Naive thymus-derived CD4-positive, alpha-beta T cell (primary cell): Measurements from ENCODE around the gene SRSF6. TPM values are rescaled to one million over a fixed set of nuclear protein-coding genes. Genes with fewer than 3 reads are reported as not detected.
A peak's percentile ranks its signal among the peaks of the same experiment; 100 is the strongest.
"Not testable (repeated sequence)": the region's sequence is repeated elsewhere in the genome, so short reads cannot be mapped to it uniquely, and the experiment has no call there.

Experiments
- ATAC-seq: fragments of 150-1000 bp; cut with Tn5 transposase; 2 replicates; pipeline ENCODE4 v1.10.0; 2021; ENCODE audit warnings: mild to moderate bottlenecking, moderate library complexity
- CTCF ChIA-PET: fragments of 350-600 bp; sonication (Branson Sonifier 250); formaldehyde crosslinking; loops from one replicate; lab custom pipeline; 2021; ENCODE audit warnings: antibody characterized with exemption; lab: Charles Lee
- POLR2A ChIA-PET: fragments of 350-600 bp; sonication (Branson Sonifier 250); formaldehyde crosslinking; loops from one replicate; lab custom pipeline; 2021; ENCODE audit warnings: antibody characterized with exemption, inconsistent platforms; lab: Charles Lee
- DNase-seq, 9 donors: peaks; one replicate each; pipeline versions ENCODE4 v3.0.0 to v3.0.0-alpha.2; 2020 to 2022; ENCODE audit warnings: mixed read lengths in 1 of 9
- H3K27ac ChIP-seq: one replicate; pipeline ENCODE4 v1.7.0; 2013; ENCODE audit warnings: mild to moderate bottlenecking, low read depth, low read length, moderate library complexity
- H3K27me3 ChIP-seq, 2 donors: one replicate each; pipeline ENCODE4 v1.7.0; 2013; ENCODE audit warnings: low read length in 2 of 2, mild to moderate bottlenecking in 2 of 2, moderate library complexity in 2 of 2; ENCODE audit not compliant: control insufficient read depth in 2 of 2, insufficient read depth in 2 of 2
- H3K36me3 ChIP-seq, 3 experiments: 1 replicate in 2 of 3; 2 replicates in 1 of 3; pipeline ENCODE4 v1.7.0; 2013; ENCODE audit warnings: low read length in 3 of 3, mild to moderate bottlenecking in 3 of 3, moderate library complexity in 1 of 3; ENCODE audit not compliant: insufficient read depth in 3 of 3, control insufficient read depth in 2 of 3
- H3K4me1 ChIP-seq, 2 donors: one replicate each; pipeline ENCODE4 v1.7.0; 2013; ENCODE audit warnings: low read length in 2 of 2, mild to moderate bottlenecking in 2 of 2, moderate library complexity in 1 of 2; ENCODE audit not compliant: control insufficient read depth in 2 of 2, insufficient read depth in 2 of 2
- H3K4me3 ChIP-seq: 2 replicates; pipeline ENCODE4 v1.7.0; 2013; ENCODE audit warnings: mild to moderate bottlenecking, low read length
- H3K9me3 ChIP-seq, 3 experiments: 1 replicate in 2 of 3; 2 replicates in 1 of 3; pipeline ENCODE4 v1.7.0; 2013; ENCODE audit warnings: low read length in 3 of 3; ENCODE audit not compliant: control insufficient read depth in 2 of 3
- H3K27ac Mint-ChIP-seq, 9 donors: one replicate each; pipeline ENCODE4 v1.8.0; 2020 to 2022; ENCODE audit warnings: mixed read lengths in 9 of 9, mild to moderate bottlenecking in 8 of 9, moderate library complexity in 5 of 9, inconsistent platforms in 2 of 9
- H3K27me3 Mint-ChIP-seq, 5 donors: one replicate each; pipeline ENCODE4 v1.8.0; 2021 to 2022; ENCODE audit warnings: mixed read lengths in 5 of 5, mild to moderate bottlenecking in 1 of 5
- H3K36me3 Mint-ChIP-seq, 5 donors: one replicate each; pipeline ENCODE4 v1.8.0; 2020 to 2022; ENCODE audit warnings: mixed read lengths in 5 of 5, mild to moderate bottlenecking in 3 of 5, inconsistent platforms in 1 of 5
- H3K4me1 Mint-ChIP-seq, 7 donors: one replicate each; pipeline ENCODE4 v1.8.0; 2020 to 2022; ENCODE audit warnings: mixed read lengths in 7 of 7, mild to moderate bottlenecking in 3 of 7, inconsistent platforms in 1 of 7
- H3K4me3 Mint-ChIP-seq, 10 donors: one replicate each; pipeline ENCODE4 v1.8.0; 2020 to 2022; ENCODE audit warnings: mild to moderate bottlenecking in 10 of 10, mixed read lengths in 10 of 10, moderate library complexity in 6 of 10, inconsistent platforms in 2 of 10
- H3K9me3 Mint-ChIP-seq, 11 donors: one replicate each; pipeline ENCODE4 v1.8.0; 2020 to 2022; ENCODE audit warnings: mixed read lengths in 11 of 11, mild to moderate bottlenecking in 4 of 11, inconsistent platforms in 1 of 11, moderate library complexity in 1 of 11
- intact Hi-C, 2 donors: fragments of 100-400 bp; cut with micrococcal nuclease; formaldehyde crosslinking; loops; one replicate each; pipeline ENCODE4 v1.15.1; 2023
- polyA plus RNA-seq, 2 donors: library from polyadenylated mRNA; unstranded; fragments of 300-500 nt; fragmentation: Illumina TruSeq; gene quantifications; one replicate each; pipeline ENCODE4 v1.2.3, GENCODE V29; 2021
- total RNA-seq, 6 experiments: library from RNA in 5 of 6; stranded (reverse) in 5 of 6; gene quantifications; 1 replicate in 5 of 6; 2 replicates in 1 of 6; pipeline ENCODE4 v1.2.3 and lab custom pipeline; 2021 to 2026

SRSF6 gene
- total and polyA plus RNA-seq, 7 experiments from 2014 or later, result 46.6 to 291 (median 234) TPM

- Histone ChIP-seq H3K4me1 (no peaks in the 10 kb centered on the region), H3K36me3 (no peaks in the 10 kb centered on the region), H3K27ac (no peak overlapping the region), H3K4me3 (no peak overlapping the region), H3K9me3 (no peaks in the 10 kb centered on the region), H3K27me3 (no peaks in the 10 kb centered on the region)
- H3K27me3 Mint-ChIP-seq, result peaks cover 7 to 28% (median 19%) of the 10 kb centered on the region in 5 donors
- no peaks in the 10 kb centered on the region for H3K36me3 Mint-ChIP-seq
- H3K4me3 Mint-ChIP-seq, result no peak overlapping the region
- ChIA-PET CTCF (no interaction called here), POLR2A (no interaction called here)
- H3K27ac Mint-ChIP-seq, result no peak overlapping the region
- ATAC-seq (no peak), DNase-seq (no peak)
- intact Hi-C loops, result no loop called here
- no peaks in the 10 kb centered on the region for H3K9me3 Mint-ChIP-seq
- H3K4me1 Mint-ChIP-seq, result peaks cover 0 to 8% (median 4%) of the 10 kb centered on the region in 7 donors
Measured at GRCh38 chr20:43446361-43446879, 11.3 kb upstream of the SRSF6 start.

- DNase-seq, H3K4me3 ChIP-seq, H3K4me3 Mint-ChIP-seq, H3K9me3 ChIP-seq, H3K9me3 Mint-ChIP-seq, H3K27me3 ChIP-seq, ATAC-seq, H3K36me3 ChIP-seq, H3K36me3 Mint-ChIP-seq, H3K27ac ChIP-seq, H3K4me1 Mint-ChIP-seq, H3K4me1 ChIP-seq: not testable (repeated sequence)
- CTCF ChIA-PET, result interaction anchor here (2.4 kb wide), 1 partner anchor 244 kb away, joined by 6 read pairs; no protein-coding TSS in a partner anchor
- intact Hi-C loops, result loop anchor here in 1 of 2 donors (2.0 kb wide), 1 partner anchor 142 kb away; the partner anchor contains the start of gene IFT52
- POLR2A ChIA-PET, result interaction anchor here (1.4 kb wide), 1 partner anchor 10 kb away, joined by 6 read pairs; the partner anchor contains the start of gene SRSF6
- Mint-ChIP-seq H3K27me3 (peaks cover 8 to 30% (median 22%) of the 10 kb centered on the region in 5 donors), H3K27ac (peak overlapping the region in 1 of 9 donors; percentile 33)
Measured at GRCh38 chr20:43448431-43448747, 9.3 kb upstream of the SRSF6 start.

GRCh38 chr20:43448748-43449535, 8.8 kb upstream of the SRSF6 start:
- H3K27ac Mint-ChIP-seq, result no peak overlapping the region
- H3K27me3 ChIP-seq, result no peaks in the 10 kb centered on the region
- no peaks in the 10 kb centered on the region for H3K9me3 Mint-ChIP-seq

GRCh38 chr20:43450841-43451799, 6.6 kb upstream of the SRSF6 start:
- intact Hi-C loops, result loop anchor here in 1 of 2 donors (10.0 kb wide), 1 partner anchor 474 kb away; no protein-coding TSS in a partner anchor
- Mint-ChIP-seq H3K9me3 (no peaks in the 10 kb centered on the region), H3K27me3 (peaks cover 8 to 40% (median 22%) of the 10 kb centered on the region in 5 donors), H3K4me1 (peaks cover 0 to 8% (median 4%) of the 10 kb centered on the region in 7 donors), H3K27ac (no peak overlapping the region), H3K36me3 (no peaks in the 10 kb centered on the region), H3K4me3 (no peak overlapping the region)
- CTCF ChIA-PET, result interaction anchor here (0.6 to 2.4 kb wide), 4 partner anchors 10 to 476 kb away, joined by 4 to 6 read pairs (median 4); no protein-coding TSS in a partner anchor
- Histone ChIP-seq H3K4me1 (no peaks in the 10 kb centered on the region), H3K27ac (no peak overlapping the region), H3K9me3 (no peaks in the 10 kb centered on the region), H3K4me3 (no peak overlapping the region), H3K36me3 (no peaks in the 10 kb centered on the region), H3K27me3 (no peaks in the 10 kb centered on the region)
- POLR2A ChIA-PET, result no interaction called here
- ATAC-seq (no peak), DNase-seq (no peak)

More at GRCh38 chr20:43448748-43449535, 8.8 kb upstream of the SRSF6 start:
- Mint-ChIP-seq H3K4me1 (peaks cover 0 to 8% (median 4%) of the 10 kb centered on the region in 7 donors), H3K4me3 (peak overlapping the region in 1 of 10 donors; percentile 21), H3K27me3 (peaks cover 8 to 35% (median 22%) of the 10 kb centered on the region in 5 donors), H3K36me3 (no peaks in the 10 kb centered on the region)
- Histone ChIP-seq H3K9me3 (no peaks in the 10 kb centered on the region), H3K27ac (no peak overlapping the region), H3K36me3 (no peaks in the 10 kb centered on the region), H3K4me3 (no peak overlapping the region), H3K4me1 (no peaks in the 10 kb centered on the region)
- intact Hi-C loops, result loop anchor here (1.0 to 2.0 kb wide), 4 partner anchors 142 to 644 kb away; partner anchors contain the start of gene IFT52 (in 1 of the 2)
- peak in 6 of 9 donors; percentile 28 to 47 (median 38) for DNase-seq
- CTCF ChIA-PET, result interaction anchor here (0.6 to 2.4 kb wide), 2 partner anchors 8 to 243 kb away, joined by 3 to 6 read pairs; no protein-coding TSS in a partner anchor
- ATAC-seq, result peak; percentile 70
- POLR2A ChIA-PET, result interaction anchor here (1.4 kb wide), 1 partner anchor 9 kb away, joined by 6 read pairs; the partner anchor contains the start of gene SRSF6

- Histone ChIP-seq H3K4me1 (peaks cover 0 to 7% of the 10 kb centered on the region in 2 donors), H3K4me3 (no peak overlapping the region), H3K27ac (no peak overlapping the region), H3K36me3 (peaks cover 0 to under 1% (median 0%) of the 10 kb centered on the region in 3 experiments), H3K9me3 (no peaks in the 10 kb centered on the region), H3K27me3 (no peaks in the 10 kb centered on the region)
- ATAC-seq (no peak), DNase-seq (no peak)
- Mint-ChIP-seq H3K36me3 (no peaks in the 10 kb centered on the region), H3K4me1 (peaks cover 5 to 15% (median 11%) of the 10 kb centered on the region in 7 donors), H3K27ac (no peak overlapping the region), H3K27me3 (peaks cover 8 to 40% (median 22%) of the 10 kb centered on the region in 5 donors), H3K9me3 (no peaks in the 10 kb centered on the region), H3K4me3 (no peak overlapping the region)
- intact Hi-C loops, result loop anchor here in 1 of 2 donors (10.0 kb wide), 1 partner anchor 472 kb away; no protein-coding TSS in a partner anchor
- POLR2A ChIA-PET, result no interaction called here
- CTCF ChIA-PET, result no interaction called here
Measured at GRCh38 chr20:43452404-43453126, 5.1 kb upstream of the SRSF6 start.
